RWPE1 (cell line): ENCODE data around the gene ZNRF1.

Source experiments
- CTCF ChIA-PET: fragments of 350-600 bp; sonication (Branson Sonifier 250); formaldehyde crosslinking; extraction: SDS; loops from one replicate; lab custom pipeline; 2021; lab: Yijun Ruan, JAX
- POLR2A ChIA-PET: fragments of 400-600 bp; formaldehyde crosslinking; extraction: SDS; loops from one replicate; lab custom pipeline; 2020; ENCODE audit warnings: antibody characterized with exemption; ENCODE audit not compliant: low non-redundant PET; lab: Yijun Ruan, JAX
- DNase-seq: peaks from one replicate; pipeline ENCODE4 v3.0.0; 2012; ENCODE audit warnings: low spot score
- H3K27ac ChIP-seq: fragments of 450-650 bp; 2 replicates; pipeline ENCODE4 v1.5.1; 2017
- TF ChIP-seq, protein P1 (sequence below): fragments of 450-650 bp; conservative IDR thresholded peaks from 2 replicates; pipeline ENCODE4 v1.5.1; 2017; ENCODE audit warnings: low read depth, mild to moderate bottlenecking

ZNRF1 gene

GRCh38 chr16:75072239-75072947 is 73.6 kb downstream of the ZNRF1 start:
- no peak overlapping the region for H3K27ac ChIP-seq
- DNase-seq = no peak
- CTCF ChIA-PET = no interaction called here
- TF ChIP-seq, protein P1, sequence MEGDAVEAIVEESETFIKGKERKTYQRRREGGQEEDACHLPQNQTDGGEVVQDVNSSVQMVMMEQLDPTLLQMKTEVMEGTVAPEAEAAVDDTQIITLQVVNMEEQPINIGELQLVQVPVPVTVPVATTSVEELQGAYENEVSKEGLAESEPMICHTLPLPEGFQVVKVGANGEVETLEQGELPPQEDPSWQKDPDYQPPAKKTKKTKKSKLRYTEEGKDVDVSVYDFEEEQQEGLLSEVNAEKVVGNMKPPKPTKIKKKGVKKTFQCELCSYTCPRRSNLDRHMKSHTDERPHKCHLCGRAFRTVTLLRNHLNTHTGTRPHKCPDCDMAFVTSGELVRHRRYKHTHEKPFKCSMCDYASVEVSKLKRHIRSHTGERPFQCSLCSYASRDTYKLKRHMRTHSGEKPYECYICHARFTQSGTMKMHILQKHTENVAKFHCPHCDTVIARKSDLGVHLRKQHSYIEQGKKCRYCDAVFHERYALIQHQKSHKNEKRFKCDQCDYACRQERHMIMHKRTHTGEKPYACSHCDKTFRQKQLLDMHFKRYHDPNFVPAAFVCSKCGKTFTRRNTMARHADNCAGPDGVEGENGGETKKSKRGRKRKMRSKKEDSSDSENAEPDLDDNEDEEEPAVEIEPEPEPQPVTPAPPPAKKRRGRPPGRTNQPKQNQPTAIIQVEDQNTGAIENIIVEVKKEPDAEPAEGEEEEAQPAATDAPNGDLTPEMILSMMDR = no peak
- POLR2A ChIA-PET = no interaction called here

DNA sequence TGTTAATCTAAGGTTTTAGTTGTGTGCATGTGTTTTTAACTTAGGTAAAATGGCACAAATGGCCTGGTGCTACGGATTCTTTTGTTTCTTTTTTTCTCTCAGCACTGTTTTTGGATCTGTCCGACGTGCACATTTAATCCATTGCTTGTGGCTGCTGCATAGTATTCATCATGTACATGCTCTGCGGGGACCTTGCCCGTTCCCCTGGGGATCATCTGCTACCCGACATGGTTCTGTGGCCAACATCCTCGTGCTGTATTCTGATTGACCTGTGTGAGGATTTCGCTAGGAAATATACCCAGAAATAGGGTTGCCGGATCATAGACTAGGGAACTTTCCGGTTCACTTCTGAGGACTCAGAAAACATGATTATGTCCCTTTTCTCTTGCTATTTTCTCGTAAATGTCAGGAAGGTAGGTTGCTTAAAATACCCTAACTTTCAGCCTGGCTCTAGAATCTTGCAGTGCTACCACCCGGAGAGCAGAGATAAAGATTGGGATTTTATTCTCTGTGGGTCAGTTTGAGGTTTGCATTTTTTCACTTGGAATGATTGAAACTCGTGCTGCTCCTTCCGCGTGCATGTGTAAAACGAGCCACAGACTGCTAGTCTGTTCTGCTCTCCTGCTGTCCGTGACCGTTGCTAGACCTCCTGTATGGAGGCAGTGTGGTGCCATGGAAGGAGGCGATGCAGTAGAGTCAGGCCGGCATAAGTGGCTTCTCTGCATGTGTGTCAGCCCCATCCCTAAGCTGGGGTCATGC is 74.9 kb downstream of the ZNRF1 start:
- TF ChIP-seq, protein P1 = no peak
- ChIA-PET POLR2A (no interaction called here), CTCF (no interaction called here)
- DNase-seq = no peak
- no peak overlapping the region for H3K27ac ChIP-seq

GRCh38 chr16:75074304-75074793 is 75.5 kb downstream of the ZNRF1 start:
- CTCF ChIA-PET = no interaction called here
- POLR2A ChIA-PET = no interaction called here
- TF ChIP-seq, protein P1 = no peak

DNA sequence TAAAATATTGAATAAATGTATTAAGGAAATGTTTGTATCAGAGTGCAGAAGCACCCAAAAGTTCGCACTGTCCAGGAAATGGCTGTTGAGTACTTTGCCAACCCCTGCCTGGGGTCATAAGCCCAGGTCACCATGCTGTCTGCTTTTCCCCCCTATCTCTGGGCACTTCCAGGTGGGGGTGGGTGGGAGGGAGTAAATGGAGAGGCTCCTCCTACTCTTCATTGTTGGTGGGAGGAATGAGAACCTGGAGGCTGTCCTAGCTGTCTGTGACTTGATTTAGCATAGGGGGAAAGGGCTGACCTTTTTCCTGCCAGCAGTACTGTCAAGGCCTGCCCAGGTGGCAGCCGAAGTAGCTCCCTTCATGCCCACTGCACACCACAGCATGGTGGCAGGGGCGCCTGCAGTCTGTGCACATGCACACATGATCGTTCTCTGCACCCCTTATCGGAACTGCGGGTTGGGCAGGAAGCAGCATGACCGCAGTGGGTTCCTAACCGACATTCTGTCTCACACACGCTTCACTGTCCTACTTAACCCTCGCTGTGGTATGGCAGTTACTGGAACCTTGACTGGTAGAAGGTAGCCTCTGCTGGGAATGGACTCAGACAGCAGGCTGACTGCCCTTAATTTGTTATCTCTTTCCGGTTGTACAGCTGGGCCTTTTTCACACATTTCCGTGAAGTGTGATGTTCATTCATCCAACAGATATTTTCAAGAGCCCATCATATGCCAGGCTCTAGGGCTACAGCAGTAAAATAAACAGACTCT is 76.3 kb downstream of the ZNRF1 start:
- POLR2A ChIA-PET = no interaction called here
- TF ChIP-seq, protein P1 = no peak
- no peak overlapping the region for H3K27ac ChIP-seq
- DNase-seq = no peak
- CTCF ChIA-PET = interaction anchor here (0.7 kb wide), 1 partner anchor 33 kb away, joined by 3 read pairs; no protein-coding TSS in a partner anchor

More at GRCh38 chr16:75074304-75074793, 75.5 kb downstream of the ZNRF1 start:
- DNase-seq = no peak
- no peak overlapping the region for H3K27ac ChIP-seq

GRCh38 chr16:75075688-75076268 is 77.0 kb downstream of the ZNRF1 start:
- H3K27ac ChIP-seq = no peak overlapping the region

More at GRCh38 chr16:75075688-75076268, 77.0 kb downstream of the ZNRF1 start:
- TF ChIP-seq, protein P1 = no peak
- POLR2A ChIA-PET = no interaction called here
- DNase-seq = no peak
- CTCF ChIA-PET = interaction anchor here (0.7 kb wide), 1 partner anchor 33 kb away, joined by 3 read pairs; no protein-coding TSS in a partner anchor
